Measurements from ENCODE around the gene SUV39H2.
A peak's percentile ranks its signal among the peaks of the same experiment; 100 is the strongest.
"Not testable (repeated sequence)": the region's sequence is repeated elsewhere in the genome, so short reads cannot be mapped to it uniquely, and the experiment has no call there.

The SUV39H2 gene

DNA sequence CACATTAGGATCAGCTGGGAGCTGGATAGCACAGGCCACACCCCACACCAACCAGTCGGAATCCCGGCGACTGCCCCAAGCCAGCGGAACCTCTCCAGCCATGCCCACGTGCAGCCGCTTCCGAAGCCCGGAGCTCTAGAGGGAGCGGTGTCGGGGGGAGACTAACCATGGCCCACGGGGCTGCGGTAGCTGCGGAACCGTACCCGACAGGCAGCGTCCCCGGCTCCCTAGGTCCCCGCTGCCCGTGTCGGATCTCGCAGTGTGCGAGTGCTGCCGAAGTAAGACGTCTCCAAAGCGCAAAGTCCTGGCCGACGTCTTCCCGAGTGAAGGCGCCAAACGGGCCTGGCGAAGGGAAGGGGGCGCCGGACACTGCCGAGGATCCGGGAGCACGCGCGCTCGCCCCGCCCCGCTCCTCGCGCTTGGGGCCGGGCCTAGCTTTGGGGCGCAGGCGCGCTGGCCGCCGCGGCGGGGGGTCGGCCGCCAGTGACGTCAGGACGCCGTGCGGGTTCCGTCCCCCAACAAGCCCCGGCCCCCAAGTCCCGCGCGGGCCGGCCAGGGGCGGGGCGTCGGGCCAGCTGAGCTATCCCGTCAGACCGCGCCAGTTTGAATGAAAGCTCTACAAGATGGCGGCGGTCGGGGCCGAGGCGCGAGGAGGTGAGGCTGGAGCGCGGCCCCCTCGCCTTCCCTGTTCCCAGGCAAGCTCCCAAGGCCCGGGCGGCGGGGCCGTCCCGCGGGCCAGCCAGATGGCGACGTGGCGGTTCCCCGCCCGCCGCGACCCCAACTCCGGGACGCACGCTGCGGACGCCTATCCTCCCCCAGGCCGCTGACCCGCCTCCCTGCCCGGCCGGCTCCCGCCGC lies at the start of gene SUV39H2:
Gene SUV39H2 (plus strand): TSS at position 601 of the 858 bp plus-strand sequence. CDS start 23 bp downstream, at position 624.
- peak; percentile 91 for DNase-seq

DNA sequence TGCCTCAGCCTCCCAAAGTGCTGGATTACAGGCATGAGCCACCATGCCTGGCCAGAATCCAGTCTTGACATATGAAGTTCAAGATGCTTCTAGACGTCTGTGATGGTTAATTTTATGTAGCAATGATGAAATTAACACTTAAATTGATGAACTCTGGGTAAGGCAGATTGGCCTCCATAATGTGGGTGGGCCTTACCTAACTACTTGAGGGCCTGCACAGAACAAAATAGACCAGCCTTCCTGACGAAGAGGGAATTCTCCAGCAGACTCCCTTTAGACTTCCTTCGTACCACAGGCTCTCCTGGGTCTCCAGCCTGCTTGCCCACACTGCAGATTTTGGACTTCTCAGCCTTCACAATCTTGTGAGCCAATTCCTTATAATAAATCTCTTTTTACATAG lies 45.6 kb upstream of the SUV39H2 start:
- DNase-seq, result no peak

GRCh38 chr10:14836208-14836607 lies 42.5 kb upstream of the SUV39H2 start:
- no peak for DNase-seq

- no peak for DNase-seq
Measured at GRCh38 chr10:14837003-14837756, 41.5 kb upstream of the SUV39H2 start.

GRCh38 chr10:14837757-14838581 lies 40.7 kb upstream of the SUV39H2 start, which contains the start of the genes CDNF, HSPA14 and MSANTD7:
Gene CDNF (minus strand): TSS chr10:14838037. CDS start chr10:14837946, 91 bp downstream.
Gene HSPA14 (plus strand): TSS chr10:14838306. CDS start chr10:14838403, 97 bp downstream.
Gene MSANTD7 (plus strand): TSS chr10:14838306. CDS start chr10:14842285, 3,979 bp downstream.
- peak; percentile 99 for DNase-seq

- no peak for DNase-seq
Measured at GRCh38 chr10:14838582-14839304, 39.9 kb upstream of the SUV39H2 start.

DNA sequence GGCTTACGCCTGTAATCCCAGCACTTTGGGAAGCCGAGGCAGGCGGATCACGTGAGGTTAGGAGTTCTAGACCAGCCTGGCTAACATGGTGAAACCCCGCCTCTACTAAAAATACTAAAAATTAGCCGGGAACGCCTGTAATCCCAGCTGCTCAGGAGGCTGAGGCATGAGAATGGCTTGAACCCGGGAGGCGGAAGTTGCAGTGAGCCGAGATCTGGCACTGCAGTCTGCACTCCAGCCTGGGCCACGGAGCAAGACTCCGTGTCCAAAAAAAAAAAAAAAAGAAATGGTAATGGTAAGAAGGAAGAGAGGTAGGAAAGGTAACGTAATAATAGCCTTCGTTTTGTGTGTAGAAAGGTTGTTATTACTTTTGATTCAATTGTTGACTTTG lies 39.4 kb upstream of the SUV39H2 start:
- DNase-seq, result no peak

DNA sequence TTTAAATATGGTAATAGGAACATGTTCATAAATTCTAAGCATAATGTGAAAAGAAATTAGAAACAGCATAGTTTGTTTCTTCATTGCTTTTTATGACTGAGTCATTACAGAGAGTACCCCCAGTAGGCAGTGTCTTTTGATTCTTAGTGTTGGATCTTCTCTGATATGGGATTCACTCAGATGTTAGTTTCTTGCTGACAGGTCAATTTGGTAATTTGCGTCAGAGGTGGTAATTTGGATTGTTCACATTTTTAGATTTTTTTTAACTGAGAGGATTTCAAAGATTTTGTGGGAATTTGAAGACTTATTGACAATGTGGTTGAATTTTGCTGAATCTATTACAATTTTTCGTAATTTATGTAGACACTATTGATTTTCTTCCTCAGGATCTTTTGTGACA lies 38.5 kb upstream of the SUV39H2 start:
- DNase-seq, result no peak

- no peak for DNase-seq
Measured at GRCh38 chr10:14843327-14843988, 35.2 kb upstream of the SUV39H2 start.

GRCh38 chr10:14844948-14845347 lies 33.7 kb upstream of the SUV39H2 start:
- no peak for DNase-seq

GRCh38 chr10:14852236-14852635 lies 26.4 kb upstream of the SUV39H2 start:
- no peak for DNase-seq

DNA sequence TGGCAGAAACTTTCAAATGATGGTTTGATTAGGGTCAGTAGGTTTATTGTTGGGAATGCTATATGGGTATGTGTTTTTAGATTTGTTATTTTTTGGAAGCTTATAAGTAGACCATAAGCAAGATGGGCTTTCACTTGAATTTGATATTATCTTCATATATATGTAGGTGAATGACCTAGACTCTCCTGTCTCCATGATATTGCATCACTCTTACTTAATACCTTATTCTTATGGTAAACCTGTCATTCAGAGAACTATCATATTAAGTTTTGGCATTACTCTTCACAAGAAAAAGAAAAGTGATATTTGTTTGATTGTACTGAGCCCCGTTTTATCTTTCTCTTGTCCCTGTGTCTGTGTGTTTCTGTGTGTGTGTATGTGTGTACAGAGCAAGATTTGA lies 23.2 kb upstream of the SUV39H2 start:
- DNase-seq, result no peak

GRCh38 chr10:14858338-14858960 lies 20.2 kb upstream of the SUV39H2 start:
- no peak for DNase-seq

- DNase-seq, result no peak
Measured at GRCh38 chr10:14859043-14859442, 19.6 kb upstream of the SUV39H2 start.

- DNase-seq, result no peak
Measured at GRCh38 chr10:14859775-14860174, 18.9 kb upstream of the SUV39H2 start.

DNA sequence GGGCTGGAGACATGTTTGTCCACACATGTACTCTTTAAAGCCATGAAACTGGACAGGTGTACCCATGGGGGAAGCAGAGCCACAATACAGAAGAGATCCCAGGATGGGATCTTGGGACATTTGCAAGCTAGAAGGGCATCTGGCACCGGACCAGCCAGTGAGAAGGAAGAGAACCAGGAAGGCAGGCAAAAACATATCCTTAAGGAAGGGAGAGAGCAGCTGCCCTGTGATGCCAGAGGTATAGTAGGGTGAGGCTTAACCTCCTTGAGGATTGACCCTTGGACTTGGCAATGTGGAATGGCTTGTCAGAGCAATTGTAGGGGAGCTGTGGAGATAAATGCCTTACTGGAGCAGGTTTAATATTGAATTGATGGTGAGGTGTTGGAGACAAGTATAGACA lies 17.9 kb upstream of the SUV39H2 start:
- DNase-seq, result no peak

DNA sequence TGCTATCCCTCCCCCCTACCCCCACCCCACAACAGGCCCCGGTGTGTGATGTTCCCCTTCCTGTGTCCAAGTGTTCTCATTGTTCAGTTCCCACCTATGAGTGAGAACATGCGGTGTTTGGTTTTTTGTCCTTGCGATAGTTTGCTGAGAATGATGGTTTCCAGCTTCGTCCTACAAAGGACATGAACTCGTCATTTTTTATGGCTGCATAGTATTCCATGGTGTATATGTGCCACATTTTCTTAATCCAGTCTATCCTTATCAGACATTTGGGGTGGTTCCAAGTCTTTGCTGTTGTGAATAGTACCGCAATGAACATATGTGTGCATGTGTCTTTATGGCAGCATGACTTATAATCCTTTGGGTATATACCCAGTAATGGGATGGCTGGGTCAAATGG lies 14.2 kb upstream of the SUV39H2 start:
- DNase-seq, result not testable (repeated sequence)

DNA sequence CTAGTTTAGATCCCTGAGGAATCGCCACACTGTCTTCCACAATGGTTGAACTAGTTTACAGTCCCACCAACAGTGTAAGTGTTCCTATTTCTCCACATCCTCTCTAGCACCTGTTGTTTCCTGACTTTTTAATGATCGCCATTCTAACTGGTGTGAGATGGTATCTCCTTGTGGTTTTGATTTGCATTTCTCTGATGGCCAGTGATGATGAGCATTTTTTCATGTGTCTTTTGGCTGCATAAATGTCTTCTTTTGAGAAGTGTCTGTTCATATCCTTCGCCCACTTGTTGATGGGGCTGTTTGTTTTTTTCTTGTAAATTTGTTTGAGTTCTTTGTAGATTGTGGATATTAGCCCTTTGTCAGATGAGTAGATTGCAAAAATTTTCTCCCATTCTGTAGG lies 13.8 kb upstream of the SUV39H2 start:
- DNase-seq, result not testable (repeated sequence)

- peak; percentile 81 for DNase-seq
Measured at GRCh38 chr10:14873090-14873760, 5.4 kb upstream of the SUV39H2 start.

- no peak for DNase-seq
Measured at GRCh38 chr10:14875941-14876340, 2.7 kb upstream of the SUV39H2 start.

Data from NCI-H226 (cell line).